ENCODE measurements around the gene CD58.

Gene CD58

DNA sequence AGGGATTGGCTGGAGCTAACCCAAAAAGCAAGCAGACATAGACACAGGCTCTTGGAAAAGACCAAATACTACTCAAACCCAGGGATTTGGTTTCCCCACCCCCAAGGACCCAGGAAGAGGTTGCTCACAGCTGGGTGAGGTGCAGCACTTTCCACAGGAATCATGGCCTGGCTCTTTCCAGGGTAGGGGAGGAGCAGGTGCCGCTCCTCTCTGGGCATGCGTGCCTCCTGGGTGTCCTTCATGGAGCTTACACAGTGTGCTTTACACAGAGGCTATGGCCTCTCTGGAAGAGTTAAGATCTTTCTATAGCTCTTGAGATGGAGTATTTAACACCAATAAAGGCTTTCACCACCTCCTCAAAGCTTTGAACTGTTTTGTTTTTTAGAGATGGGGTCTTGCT is 88.3 kb downstream of the CD58 start:
- Mint-ChIP-seq H3K9me3 (no peaks in the 10 kb centered on the region), H3K27me3 (ENCODE audit: low read depth) (no peaks in the 10 kb centered on the region), H3K4me1 (ENCODE audit: low read depth) (no peaks in the 10 kb centered on the region), H3K4me3 (no peak overlapping the region), H3K36me3 (ENCODE audit: low read depth) (no peaks in the 10 kb centered on the region), H3K27ac (no peak overlapping the region)

- Mint-ChIP-seq H3K36me3 (ENCODE audit: low read depth) (no peaks in the 10 kb centered on the region), H3K4me1 (ENCODE audit: low read depth) (no peaks in the 10 kb centered on the region), H3K27me3 (ENCODE audit: low read depth) (no peaks in the 10 kb centered on the region), H3K9me3 (no peaks in the 10 kb centered on the region), H3K27ac (no peak overlapping the region), H3K4me3 (no peak overlapping the region)
These were observed 88.9 kb downstream of the CD58 start for GRCh38 chr1:116481934-116482333.

DNA sequence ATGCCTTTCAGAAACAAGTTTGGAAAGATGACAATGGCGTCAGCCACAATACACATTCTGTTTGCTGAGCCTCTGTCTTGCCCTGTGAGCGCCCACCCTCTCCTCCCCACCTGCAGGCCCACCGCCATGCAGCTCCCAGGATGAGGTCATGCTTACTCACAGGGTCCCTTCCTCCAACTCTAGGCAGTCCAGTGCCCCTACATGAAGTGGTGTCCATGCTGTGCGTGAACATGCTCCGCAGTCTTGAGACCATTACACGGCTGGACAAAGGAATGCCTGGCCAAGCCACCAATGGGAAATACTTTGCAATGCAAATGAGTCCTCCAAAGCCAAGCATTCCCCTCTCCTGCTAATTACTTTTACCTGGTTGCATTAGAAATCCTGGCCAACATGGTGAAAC is 92.2 kb downstream of the CD58 start:
- H3K36me3 Mint-ChIP-seq (ENCODE audit: low read depth): no peaks in the 10 kb centered on the region
- H3K4me1 Mint-ChIP-seq (ENCODE audit: low read depth): no peaks in the 10 kb centered on the region
- H3K27me3 Mint-ChIP-seq (ENCODE audit: low read depth): no peaks in the 10 kb centered on the region
- H3K9me3 Mint-ChIP-seq: no peaks in the 10 kb centered on the region
- H3K27ac Mint-ChIP-seq: no peak overlapping the region
- H3K4me3 Mint-ChIP-seq: no peak overlapping the region

DNA sequence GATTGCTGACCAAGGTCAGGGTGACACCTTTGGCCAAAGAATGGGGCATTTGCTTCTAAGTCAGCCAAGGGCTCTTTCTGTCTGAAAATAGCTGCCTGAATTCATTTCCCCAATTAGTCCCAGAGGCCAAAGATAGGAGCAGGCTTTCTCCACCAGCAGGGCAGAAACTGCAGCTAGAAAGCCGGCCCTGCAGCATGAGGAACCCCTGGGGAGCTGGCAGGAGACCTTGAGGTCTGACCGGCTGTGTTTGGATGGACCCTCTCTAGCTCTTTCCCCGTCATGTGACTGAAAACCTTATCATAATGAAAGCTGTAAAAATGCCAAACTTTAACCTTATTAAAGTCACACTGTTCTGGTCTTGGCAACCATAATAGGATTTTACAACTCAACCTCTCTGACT is 93.4 kb downstream of the CD58 start:
- Mint-ChIP-seq H3K27ac (no peak overlapping the region), H3K36me3 (ENCODE audit: low read depth) (no peaks in the 10 kb centered on the region)

GRCh38 chr1:116476321-116476720 is 94.5 kb downstream of the CD58 start:
- no peaks in the 10 kb centered on the region for H3K4me1 Mint-ChIP-seq (ENCODE audit: low read depth)
- peaks cover 11% of the 10 kb centered on the region for H3K27me3 Mint-ChIP-seq (ENCODE audit: low read depth)
- no peak overlapping the region for H3K27ac Mint-ChIP-seq
- no peaks in the 10 kb centered on the region for H3K36me3 Mint-ChIP-seq (ENCODE audit: low read depth)
- no peak overlapping the region for H3K4me3 Mint-ChIP-seq
- H3K9me3 Mint-ChIP-seq: no peaks in the 10 kb centered on the region

More for the DNA sequence above, 93.4 kb downstream of the CD58 start:
- Mint-ChIP-seq H3K4me3 (no peak overlapping the region), H3K9me3 (no peaks in the 10 kb centered on the region), H3K27me3 (ENCODE audit: low read depth) (peaks cover under 1% of the 10 kb centered on the region), H3K4me1 (ENCODE audit: low read depth) (no peaks in the 10 kb centered on the region)

GRCh38 chr1:116475850-116476218 is 95.0 kb downstream of the CD58 start:
- Mint-ChIP-seq H3K27ac (no peak overlapping the region), H3K4me3 (no peak overlapping the region), H3K9me3 (no peaks in the 10 kb centered on the region), H3K27me3 (ENCODE audit: low read depth) (peaks cover 11% of the 10 kb centered on the region), H3K4me1 (ENCODE audit: low read depth) (no peaks in the 10 kb centered on the region), H3K36me3 (ENCODE audit: low read depth) (no peaks in the 10 kb centered on the region)

- no peak overlapping the region for H3K27ac Mint-ChIP-seq
- no peaks in the 10 kb centered on the region for H3K36me3 Mint-ChIP-seq (ENCODE audit: low read depth)
- no peaks in the 10 kb centered on the region for H3K9me3 Mint-ChIP-seq
- H3K4me1 Mint-ChIP-seq (ENCODE audit: low read depth): no peaks in the 10 kb centered on the region
- H3K4me3 Mint-ChIP-seq: no peak overlapping the region
- H3K27me3 Mint-ChIP-seq (ENCODE audit: low read depth): peaks cover 12% of the 10 kb centered on the region
These were observed 95.6 kb downstream of the CD58 start for GRCh38 chr1:116474921-116475849.

- H3K9me3 Mint-ChIP-seq: no peaks in the 10 kb centered on the region
- H3K36me3 Mint-ChIP-seq (ENCODE audit: low read depth): no peaks in the 10 kb centered on the region
- peaks cover 15% of the 10 kb centered on the region for H3K27me3 Mint-ChIP-seq (ENCODE audit: low read depth)
- H3K4me1 Mint-ChIP-seq (ENCODE audit: low read depth): no peaks in the 10 kb centered on the region
- H3K27ac Mint-ChIP-seq: no peak overlapping the region
- H3K4me3 Mint-ChIP-seq: no peak overlapping the region
These were observed 98.3 kb downstream of the CD58 start for GRCh38 chr1:116472431-116472961.

DNA sequence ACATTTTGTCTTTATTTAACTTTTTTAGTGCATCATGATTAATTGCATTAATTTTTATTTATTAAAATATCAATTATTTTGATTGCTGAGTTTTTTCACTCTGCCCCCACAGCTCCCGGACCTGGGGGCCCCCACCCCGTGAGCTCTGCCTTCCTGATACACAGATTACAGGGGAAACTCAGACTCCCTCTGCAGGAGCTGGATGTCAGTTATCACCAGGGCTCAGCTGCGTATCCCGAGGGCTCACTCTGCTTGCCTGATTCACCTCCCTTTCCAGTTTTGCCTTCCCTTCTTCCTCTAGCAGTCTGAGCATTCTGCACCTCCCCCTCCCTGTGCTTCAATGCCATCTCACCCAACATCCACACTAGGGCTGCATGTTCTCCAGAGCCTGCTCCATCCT is 99.6 kb downstream of the CD58 start:
- Mint-ChIP-seq H3K27ac (no peak overlapping the region), H3K36me3 (ENCODE audit: low read depth) (no peaks in the 10 kb centered on the region), H3K9me3 (no peaks in the 10 kb centered on the region), H3K4me3 (no peak overlapping the region), H3K27me3 (ENCODE audit: low read depth) (peaks cover 23% of the 10 kb centered on the region), H3K4me1 (ENCODE audit: low read depth) (no peaks in the 10 kb centered on the region)

- Mint-ChIP-seq H3K4me3 (no peak overlapping the region), H3K27ac (no peak overlapping the region), H3K27me3 (ENCODE audit: low read depth) (peaks cover 26% of the 10 kb centered on the region), H3K36me3 (ENCODE audit: low read depth) (no peaks in the 10 kb centered on the region), H3K9me3 (no peaks in the 10 kb centered on the region), H3K4me1 (ENCODE audit: low read depth) (no peaks in the 10 kb centered on the region)
These were observed 100.2 kb downstream of the CD58 start for GRCh38 chr1:116470671-116471070.

DNA sequence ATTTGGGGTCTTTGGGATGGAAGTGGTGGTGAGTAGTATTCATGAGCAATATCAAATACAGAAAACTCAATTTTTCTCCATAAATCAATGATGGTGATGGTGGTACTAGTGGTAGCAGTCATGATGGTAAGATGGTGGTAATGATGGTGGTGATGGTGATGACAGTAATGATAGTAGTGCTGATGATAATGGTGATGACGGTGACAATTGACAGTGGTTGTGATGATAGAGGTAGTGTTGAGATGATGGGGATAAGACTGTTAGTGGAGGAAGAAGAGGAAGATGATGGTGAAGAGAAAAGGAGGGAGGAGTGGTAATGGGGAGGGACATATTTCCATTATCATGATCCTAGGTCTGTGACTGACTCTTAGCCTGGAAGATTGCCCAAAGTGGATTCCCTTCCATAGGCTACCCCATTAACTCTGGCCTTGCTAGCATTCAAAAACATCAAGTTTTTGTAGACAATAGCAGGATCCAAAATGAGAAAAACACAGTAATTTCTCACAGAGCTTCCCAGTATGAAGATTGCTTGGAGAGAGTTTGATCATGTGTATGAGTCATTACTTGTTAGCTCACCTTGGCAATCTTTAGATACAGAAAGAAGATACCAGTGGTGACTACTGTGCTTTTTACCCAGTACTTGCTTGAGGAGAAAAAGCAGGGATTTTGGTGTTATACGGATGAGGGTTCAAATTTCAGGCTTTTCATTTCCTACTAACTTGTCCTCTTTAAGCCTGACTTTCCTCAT is 103.8 kb downstream of the CD58 start:
- Mint-ChIP-seq H3K4me3 (no peak overlapping the region), H3K27ac (no peak overlapping the region), H3K36me3 (ENCODE audit: low read depth) (no peaks in the 10 kb centered on the region), H3K9me3 (no peaks in the 10 kb centered on the region), H3K27me3 (ENCODE audit: low read depth) (peaks cover 35% of the 10 kb centered on the region), H3K4me1 (ENCODE audit: low read depth) (no peaks in the 10 kb centered on the region)

DNA sequence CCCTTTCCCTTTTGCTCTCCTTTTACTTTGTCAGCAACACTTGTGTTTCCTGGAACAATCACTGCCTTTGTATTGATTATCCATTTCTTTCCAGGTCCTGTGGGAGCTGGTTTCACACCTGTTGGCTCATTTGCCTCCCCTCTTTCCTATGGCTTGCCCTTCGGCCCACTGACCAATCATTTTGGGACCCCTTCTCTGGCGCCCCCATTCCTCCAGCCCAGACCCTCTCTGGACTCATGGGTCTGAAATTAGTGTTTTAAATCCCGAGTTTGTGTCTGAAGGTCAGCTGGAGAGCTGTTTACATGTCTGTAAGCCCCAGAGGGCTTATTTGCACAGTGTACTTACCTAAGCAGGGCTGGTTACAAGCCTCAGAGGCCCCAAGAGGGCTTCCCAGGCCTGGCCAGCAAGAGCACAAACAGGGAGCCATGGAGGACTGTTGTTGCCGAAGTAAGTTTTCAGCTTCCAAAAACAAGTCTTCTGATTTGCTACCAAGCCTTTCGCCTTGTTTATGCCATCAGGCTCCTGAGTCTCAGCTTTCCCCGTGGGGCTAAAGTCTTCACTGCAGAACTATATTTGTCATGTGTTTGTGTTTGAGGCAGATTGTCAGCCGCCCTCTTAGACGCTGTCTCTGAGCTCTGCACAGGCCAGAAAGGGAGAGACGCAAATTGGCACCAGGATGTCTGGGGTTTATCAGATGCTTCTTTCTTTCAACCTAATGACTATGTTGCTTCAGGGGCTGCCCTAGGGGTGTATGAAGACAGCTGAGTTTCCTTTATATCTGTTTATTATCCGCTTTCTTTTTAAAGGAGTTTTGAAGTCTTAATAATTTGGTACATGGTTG is 104.8 kb downstream of the CD58 start:
- no peak overlapping the region for H3K27ac Mint-ChIP-seq
- H3K4me3 Mint-ChIP-seq: no peak overlapping the region
- H3K27me3 Mint-ChIP-seq (ENCODE audit: low read depth): peaks cover 29% of the 10 kb centered on the region
- no peaks in the 10 kb centered on the region for H3K9me3 Mint-ChIP-seq
- no peaks in the 10 kb centered on the region for H3K36me3 Mint-ChIP-seq (ENCODE audit: low read depth)
- no peaks in the 10 kb centered on the region for H3K4me1 Mint-ChIP-seq (ENCODE audit: low read depth)

- H3K9me3 Mint-ChIP-seq: no peaks in the 10 kb centered on the region
- H3K4me3 Mint-ChIP-seq: no peak overlapping the region
- no peaks in the 10 kb centered on the region for H3K4me1 Mint-ChIP-seq (ENCODE audit: low read depth)
- H3K27ac Mint-ChIP-seq: no peak overlapping the region
- H3K27me3 Mint-ChIP-seq (ENCODE audit: low read depth): peaks cover 29% of the 10 kb centered on the region
- H3K36me3 Mint-ChIP-seq (ENCODE audit: low read depth): no peaks in the 10 kb centered on the region
These were observed 105.4 kb downstream of the CD58 start for GRCh38 chr1:116465477-116465844.
